Loucy (cell line): ENCODE results near the gene SLAMF6.

Experiments
- EZH2phosphoT487 ChIP-seq: fragments of 200-600 bp; IDR thresholded peaks from 2 replicates; pipeline ENCODE4 v1.6.1; 2018; ENCODE audit warnings: antibody characterized with exemption, mild to moderate bottlenecking, moderate library complexity, borderline replicate concordance
- TF ChIP-seq, protein P1 (sequence below): fragments of 200-600 bp; sonication (generic); conservative IDR thresholded peaks from 2 replicates; pipeline ENCODE4 v1.5.1; 2014; ENCODE audit warnings: mild to moderate bottlenecking, antibody characterized with exemption, low read length

DNA sequence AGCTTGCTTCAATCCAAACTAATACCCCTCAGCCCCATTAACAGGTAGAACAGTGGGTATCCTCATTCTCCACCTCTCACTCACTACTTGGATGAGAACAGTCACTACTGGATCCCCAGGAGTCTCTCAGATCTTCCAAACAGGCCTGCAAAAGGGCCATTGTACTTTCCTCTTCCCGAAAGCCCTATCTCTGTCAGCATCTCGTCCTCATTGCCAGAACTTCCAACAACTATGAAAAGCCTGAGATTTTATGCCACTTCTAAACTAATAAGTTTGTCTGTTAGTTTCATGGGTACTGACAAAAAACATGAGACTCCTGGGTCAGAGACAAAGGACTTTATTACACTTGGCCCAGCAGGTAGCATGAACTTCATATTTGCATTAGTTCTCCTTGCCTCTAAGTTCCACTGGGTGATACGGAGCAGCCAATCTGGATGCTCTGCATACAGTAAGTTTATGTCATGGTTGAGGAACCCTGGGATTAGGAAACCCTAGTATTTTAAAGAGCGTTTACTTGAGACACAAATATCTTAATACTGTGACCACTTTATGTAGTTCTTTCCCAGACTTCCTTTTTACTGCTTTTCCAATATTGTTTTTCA lies 84.6 kb downstream of the SLAMF6 start:
- TF ChIP-seq, protein P1, sequence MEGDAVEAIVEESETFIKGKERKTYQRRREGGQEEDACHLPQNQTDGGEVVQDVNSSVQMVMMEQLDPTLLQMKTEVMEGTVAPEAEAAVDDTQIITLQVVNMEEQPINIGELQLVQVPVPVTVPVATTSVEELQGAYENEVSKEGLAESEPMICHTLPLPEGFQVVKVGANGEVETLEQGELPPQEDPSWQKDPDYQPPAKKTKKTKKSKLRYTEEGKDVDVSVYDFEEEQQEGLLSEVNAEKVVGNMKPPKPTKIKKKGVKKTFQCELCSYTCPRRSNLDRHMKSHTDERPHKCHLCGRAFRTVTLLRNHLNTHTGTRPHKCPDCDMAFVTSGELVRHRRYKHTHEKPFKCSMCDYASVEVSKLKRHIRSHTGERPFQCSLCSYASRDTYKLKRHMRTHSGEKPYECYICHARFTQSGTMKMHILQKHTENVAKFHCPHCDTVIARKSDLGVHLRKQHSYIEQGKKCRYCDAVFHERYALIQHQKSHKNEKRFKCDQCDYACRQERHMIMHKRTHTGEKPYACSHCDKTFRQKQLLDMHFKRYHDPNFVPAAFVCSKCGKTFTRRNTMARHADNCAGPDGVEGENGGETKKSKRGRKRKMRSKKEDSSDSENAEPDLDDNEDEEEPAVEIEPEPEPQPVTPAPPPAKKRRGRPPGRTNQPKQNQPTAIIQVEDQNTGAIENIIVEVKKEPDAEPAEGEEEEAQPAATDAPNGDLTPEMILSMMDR = no peak
- TF ChIP-seq EZH2phosphoT487 = no peak
